K562 (cell line): ENCODE results near the gene KDM4C. TPM values are rescaled to one million over a fixed set of nuclear protein-coding genes. Genes with fewer than 3 reads are reported as not detected.

ENCODE experiments used
- ATAC-seq: fragments of 200-7000 bp; cut with Tn5 transposase; 3 replicates; pipeline ENCODE4 v1.9.1; 2020; ENCODE audit warnings: moderate library complexity
- BruUV-seq: library from RNA; stranded (reverse); fragments of 400-500 nt; replicated peaks from 2 replicates; lab custom pipeline; 2021; lab: Mats Ljungman, UMichigan
- CTCF ChIA-PET: fragments of 300-600 bp; formaldehyde crosslinking; extraction: SDS; loops from one replicate; lab custom pipeline; 2021; ENCODE audit warnings: low intra/inter-chr PET ratio; lab: Yijun Ruan, JAX
- POLR2A ChIA-PET: fragments of 300-600, 350-650 bp; sonication (Branson Sonifier 250); formaldehyde crosslinking; extraction: SDS; loops from one replicate; lab custom pipeline; 2021; ENCODE audit warnings: antibody characterized with exemption, inconsistent platforms; lab: Yijun Ruan, JAX
- DNase-seq, 4 experiments: peaks; one replicate each; pipeline versions ENCODE4 v3.0.0 to v3.0.0-alpha.2; 2011 to 2018; ENCODE audit warnings: low spot score in 3 of 4, mixed read lengths in 3 of 4; ENCODE audit errors: extremely low read depth in 1 of 4
- FAIRE-seq: peaks from 2 replicates; lab custom pipeline; 2011; peaks lifted over from hg19 to GRCh38; lab: Jason Lieb, UNC
- H2AFZ ChIP-seq: 2 replicates; pipeline ENCODE4 v1.6.0; 2011; ENCODE audit warnings: low read depth, low read length, control low read depth, inconsistent platforms
- H3K27ac ChIP-seq: fragments of 200-600 bp; 3 replicates; pipeline ENCODE4 v1.8.0; 2011; ENCODE audit warnings: low read depth, mild to moderate bottlenecking, control low read depth, inconsistent platforms, low read length, moderate library complexity, mixed read lengths; ENCODE audit errors: extremely low read depth
- H3K27me3 ChIP-seq, 2 experiments: fragments of 300-600 bp in 1 of 2; 2 replicates in 1 of 2; 3 replicates in 1 of 2; pipeline versions ENCODE4 v1.6.0 to v1.8.0; 2011; ENCODE audit warnings: inconsistent platforms in 2 of 2, low read length in 2 of 2, mild to moderate bottlenecking in 1 of 2, mixed read lengths in 1 of 2, moderate library complexity in 1 of 2; ENCODE audit not compliant: control insufficient read depth in 2 of 2, insufficient read depth in 2 of 2
- H3K36me3 ChIP-seq: fragments of 300-600 bp; 3 replicates; pipeline ENCODE4 v1.8.0; 2011; ENCODE audit warnings: mild to moderate bottlenecking, low read length, inconsistent platforms; ENCODE audit not compliant: control insufficient read depth, insufficient read depth
- H3K4me1 ChIP-seq, 2 experiments: fragments of 200-600 bp in 1 of 2; replicated peaks in 1 of 2; 2 replicates in 1 of 2; 3 replicates in 1 of 2; pipeline versions ENCODE4 v1.5.1 to v1.8.0; 2011; ENCODE audit warnings: inconsistent platforms in 2 of 2, low read length in 2 of 2, mild to moderate bottlenecking in 1 of 2, mixed read lengths in 1 of 2, moderate library complexity in 1 of 2; ENCODE audit not compliant: control insufficient read depth in 2 of 2, insufficient read depth in 2 of 2
- H3K4me2 ChIP-seq: 2 replicates; pipeline ENCODE4 v1.6.1; 2011; ENCODE audit warnings: low read length, control low read depth, inconsistent platforms, mixed read lengths; ENCODE audit not compliant: insufficient read depth
- H3K4me3 ChIP-seq: fragments of 200-600 bp; sonication (generic), shearing (Covaris generic); 2 replicates; pipeline ENCODE4 v1.5.1; 2016; ENCODE audit warnings: control low read depth, inconsistent platforms
- H3K79me2 ChIP-seq: fragments of 200-600 bp; 3 replicates; pipeline ENCODE4 v1.8.0; 2011; ENCODE audit warnings: low read length, inconsistent platforms; ENCODE audit not compliant: control insufficient read depth, insufficient read depth
- H3K9ac ChIP-seq, 2 experiments: 2 replicates each; pipeline versions ENCODE4 v1.6.0 to v1.6.1; 2011; ENCODE audit warnings: low read depth in 2 of 2, low read length in 2 of 2, control low read depth in 1 of 2, inconsistent platforms in 1 of 2, mild to moderate bottlenecking in 1 of 2, mixed read lengths in 1 of 2; ENCODE audit not compliant: insufficient read depth in 1 of 2
- H3K9me1 ChIP-seq: one replicate; pipeline ENCODE4 v1.6.0; 2011; ENCODE audit warnings: inconsistent platforms, mild to moderate bottlenecking, low read length, moderate library complexity; ENCODE audit not compliant: control insufficient read depth, insufficient read depth
- H3K9me3 ChIP-seq: replicated peaks from 2 replicates; pipeline ENCODE4 v1.5.1; 2011; ENCODE audit warnings: low read depth, low read length, inconsistent platforms; ENCODE audit not compliant: control insufficient read depth, insufficient read depth
- H4K20me1 ChIP-seq: replicated peaks from 2 replicates; pipeline ENCODE4 v1.6.1; 2011; ENCODE audit warnings: low read length, inconsistent platforms, mixed read lengths; ENCODE audit not compliant: control insufficient read depth, insufficient read depth
- CREB3L1 ChIP-seq: fragments of 450-650 bp; IDR thresholded peaks from 2 replicates; pipeline ENCODE4 v1.6.1; 2014; ENCODE audit warnings: low read depth, mild to moderate bottlenecking, moderate library complexity, borderline replicate concordance
- CTBP1 ChIP-seq: fragments of 450-650 bp; IDR thresholded peaks from 2 replicates; pipeline ENCODE4 v1.6.1; 2016; ENCODE audit warnings: borderline replicate concordance
- EGR1 ChIP-seq: fragments of 450-650 bp; conservative IDR thresholded peaks from 2 replicates; pipeline ENCODE4 v1.6.1; 2017; ENCODE audit warnings: mild to moderate bottlenecking
- GABPA ChIP-seq: fragments of 200-800 bp; sonication (Bioruptor generic); conservative IDR thresholded peaks from 2 replicates; pipeline ENCODE4 v1.6.1; 2016; ENCODE audit warnings: low read depth, missing genetic modification characterization, missing compliant biosample characterization
- HEY1 ChIP-seq: fragments of 250-450 bp; sonication (Bioruptor Pico); IDR thresholded peaks from 2 replicates; pipeline ENCODE4 v1.5.0; 2020; ENCODE audit warnings: mild to moderate bottlenecking, moderate library complexity, borderline replicate concordance
- HNRNPL ChIP-seq: fragments of 200-400 bp; formaldehyde crosslinking; IDR thresholded peaks from 2 replicates; pipeline ENCODE4 v1.6.1; 2017; ENCODE audit warnings: low read depth, mild to moderate bottlenecking, low read length
- KAT8 ChIP-seq: fragments of 450-650 bp; IDR thresholded peaks from 2 replicates; pipeline ENCODE4 v1.6.1; 2016; ENCODE audit warnings: low read depth, mild to moderate bottlenecking
- MCM2 ChIP-seq: fragments of 450-650 bp; IDR thresholded peaks from 2 replicates; pipeline ENCODE4 v1.6.1; 2017; ENCODE audit warnings: low read depth, mild to moderate bottlenecking
- OTX1 ChIP-seq: fragments of 450-650 bp; formaldehyde crosslinking; IDR thresholded peaks from 2 replicates; pipeline ENCODE4 v1.4.0; 2022; ENCODE audit warnings: mild to moderate bottlenecking
- POLR3A ChIP-seq: IDR thresholded peaks from 2 replicates; pipeline ENCODE4 v1.6.1; 2011; ENCODE audit warnings: borderline replicate concordance, mild to moderate bottlenecking, moderate library complexity; ENCODE audit not compliant: insufficient read length, insufficient read depth; ENCODE audit errors: extremely low read depth
- THRB ChIP-seq: fragments of 450-650 bp; formaldehyde crosslinking; conservative IDR thresholded peaks from 2 replicates; pipeline ENCODE4 v1.4.0; 2022; ENCODE audit warnings: mild to moderate bottlenecking, missing genetic modification characterization
- ZFP30 ChIP-seq: fragments of 250-450 bp; sonication (Bioruptor Pico); IDR thresholded peaks from 2 replicates; pipeline ENCODE4 v1.8.0; 2022; ENCODE audit warnings: moderate library complexity, mild to moderate bottlenecking, inconsistent platforms, borderline replicate concordance
- ZNF253 ChIP-seq: fragments of 250-450 bp; sonication (Bioruptor Pico); conservative IDR thresholded peaks from 2 replicates; pipeline ENCODE4 v1.6.1; 2021; ENCODE audit warnings: mild to moderate bottlenecking
- ZNF282 ChIP-seq: sonication (generic); formaldehyde crosslinking; IDR thresholded peaks from 2 replicates; pipeline ENCODE4 v1.8.1; 2023; ENCODE audit warnings: missing genetic modification reagents
- ZNF592 ChIP-seq: fragments of 450-650 bp; IDR thresholded peaks from 2 replicates; pipeline ENCODE4 v1.6.1; 2017; ENCODE audit warnings: antibody characterized with exemption, mild to moderate bottlenecking
- WGBS: fragments of 100-300 bp; shearing (Covaris generic); methylation state at CpG from one replicate; pipeline ENCODE4 v1.1.6; 2016; ENCODE audit warnings: low coverage, mixed read lengths; ENCODE audit not compliant: insufficient coverage; ENCODE audit errors: missing lambda C conversion rate; 5-methylcytosine and 5-hydroxymethylcytosine counted together
- in situ Hi-C: fragments of 300-500 bp; cut with MboI; formaldehyde crosslinking; loops from 4 replicates; pipeline ENCODE4 v1.15.0; 2018; ENCODE audit warnings: inconsistent platforms, mixed read lengths
- intact Hi-C: fragments of 100-400 bp; cut with micrococcal nuclease; formaldehyde crosslinking; loops from 2 replicates; pipeline ENCODE4 v1.14.2; 2022
- polyA plus RNA-seq, 8 experiments: library from polyadenylated mRNA; depleted of rRNA in 4 of 8; stranded (reverse) in 5 of 8; unstranded in 3 of 8; fragments of >200 nt; fragmentation: Nextera tagmentation in 2 of 8; fragmentation: Illumina TruSeq in 1 of 8; extraction: Ambion mirVana in 2 of 8; extraction: Trizol in 1 of 8; gene quantifications; 2 replicates each; pipeline versions ENCODE4 v1.2.1 to v1.2.3, GENCODE V29; 2011 to 2014; ENCODE audit warnings: inconsistent platforms in 1 of 8, missing spikeins in 1 of 8
- total RNA-seq, 7 experiments: library from RNA; depleted of rRNA in 6 of 7; stranded (reverse); fragments of >200 nt in 6 of 7; fragmentation: Illumina TruSeq in 2 of 7; extraction: Trizol in 2 of 7; gene quantifications; 2 replicates each; pipeline versions ENCODE4 v1.2.1 to v1.2.3, GENCODE V29; 2011 to 2021; ENCODE audit warnings: low replicate concordance in 1 of 7
- TF ChIP-seq, protein P1 (sequence below): sonication (generic); formaldehyde crosslinking; IDR thresholded peaks from 2 replicates; pipeline ENCODE4 v1.8.1; 2023; ENCODE audit warnings: mild to moderate bottlenecking, missing genetic modification reagents, moderate library complexity

The KDM4C gene
- total and polyA plus RNA-seq, 9 of the 15 experiments (the other 6 are each of a cell fraction or from before 2014, with no cell fraction given) = 5.4 to 17.0 (median 12.6) TPM

DNA sequence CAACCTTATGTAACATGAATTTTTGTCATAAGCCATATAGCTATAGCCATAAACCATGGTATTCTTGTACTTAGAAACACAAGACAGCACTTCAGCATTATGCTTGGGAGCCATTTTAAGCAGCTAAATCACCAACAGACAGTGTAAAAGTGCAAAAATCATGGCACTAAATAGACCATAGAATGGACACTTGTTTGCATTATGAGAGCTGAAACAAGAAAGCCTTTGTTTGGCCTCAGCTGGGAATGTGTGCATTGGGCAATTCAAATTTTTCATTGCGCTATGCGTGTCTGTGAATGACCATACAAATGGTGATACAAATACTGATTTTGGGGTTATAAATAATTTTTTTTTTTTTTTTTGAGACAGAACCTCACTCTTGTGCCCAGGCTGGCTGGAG, 23.7 kb downstream of the KDM4C start:
- Histone ChIP-seq H3K4me1 (peaks cover 5 to 24% of the 10 kb centered on the region in 2 experiments; a peak in 4 of 5 replicates), H3K4me2 (no peak overlapping the region), H3K27ac (no peak overlapping the region), H2AFZ (no peak overlapping the region), H3K27me3 (no peaks in the 10 kb centered on the region), H3K9me1 (peaks cover 2% of the 10 kb centered on the region), H3K9me3 (no peaks in the 10 kb centered on the region), H3K9ac (no peak overlapping the region), H3K4me3 (no peak overlapping the region), H3K36me3 (no peaks in the 10 kb centered on the region), H3K79me2 (peaks cover 79% of the 10 kb centered on the region), H4K20me1 (peaks cover 24% of the 10 kb centered on the region)
- in situ Hi-C loops = no loop called here
- FAIRE-seq (no peak), ATAC-seq (no peak), DNase-seq (no peak)
- intact Hi-C loops = no loop called here
- WGBS = 0% methylated on average over 1 of the region's 2 CpGs
- BruUV-seq = no TSS peak
- CTCF ChIA-PET = no interaction called here
- POLR2A ChIA-PET = interaction anchor here (1.0 kb wide), 1 partner anchor 16 kb away, joined by 3 read pairs; no protein-coding TSS in a partner anchor
- TF ChIP-seq KAT8 (no peak), OTX1 (CRISPR knock-in tag) (no peak), ZNF253 (CRISPR knock-in tag) (no peak), CTBP1 (no peak), GABPA (tag) (no peak), EGR1 (no peak), THRB (no peak), ZFP30 (no peak), CREB3L1 (no peak), ZNF592 (no peak), MCM2 (no peak), HNRNPL (no peak), ZNF282 (CRISPR knock-in tag) (no peak), POLR3A (no peak), HEY1 (CRISPR knock-in tag) (no peak)
- TF ChIP-seq, protein P1, sequence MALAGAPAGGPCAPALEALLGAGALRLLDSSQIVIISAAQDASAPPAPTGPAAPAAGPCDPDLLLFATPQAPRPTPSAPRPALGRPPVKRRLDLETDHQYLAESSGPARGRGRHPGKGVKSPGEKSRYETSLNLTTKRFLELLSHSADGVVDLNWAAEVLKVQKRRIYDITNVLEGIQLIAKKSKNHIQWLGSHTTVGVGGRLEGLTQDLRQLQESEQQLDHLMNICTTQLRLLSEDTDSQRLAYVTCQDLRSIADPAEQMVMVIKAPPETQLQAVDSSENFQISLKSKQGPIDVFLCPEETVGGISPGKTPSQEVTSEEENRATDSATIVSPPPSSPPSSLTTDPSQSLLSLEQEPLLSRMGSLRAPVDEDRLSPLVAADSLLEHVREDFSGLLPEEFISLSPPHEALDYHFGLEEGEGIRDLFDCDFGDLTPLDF (CRISPR knock-in tag) = no peak
